GM18499 (cell line): ENCODE measurements around the gene USP34.
"Not testable (repeated sequence)": the region's sequence is repeated elsewhere in the genome, so short reads cannot be mapped to it uniquely, and the experiment has no call there.

Experiments used
- ATAC-seq: cut with Tn5 transposase; IDR thresholded peaks from one replicate; pipeline ENCODE4 v1.9.1; 2021; ENCODE audit warnings: moderate number of reproducible peaks; ENCODE audit not compliant: insufficient read depth, unreplicated experiment

Gene USP34

GRCh38 chr2:61470965-61471904 is at the start of gene USP34:
Gene USP34, minus strand, starts transcription at chr2:61471087. Its CDS starts 395 bp downstream, at chr2:61470692.
- no peak for ATAC-seq

GRCh38 chr2:61520261-61520660 is 49.4 kb upstream of the USP34 start:
- no peak for ATAC-seq

GRCh38 chr2:61512768-61513398 is 42.0 kb upstream of the USP34 start:
- no peak for ATAC-seq

- no peak for ATAC-seq
Observed at GRCh38 chr2:61510674-61511671, 40.1 kb upstream of the USP34 start.

GRCh38 chr2:61504949-61505348 is 34.1 kb upstream of the USP34 start:
- no peak for ATAC-seq

GRCh38 chr2:61499060-61499459 is 28.2 kb upstream of the USP34 start:
- ATAC-seq: no peak

GRCh38 chr2:61493523-61493942 is 22.6 kb upstream of the USP34 start:
- no peak for ATAC-seq

- no peak for ATAC-seq
Observed at GRCh38 chr2:61492476-61492875, 21.6 kb upstream of the USP34 start.

GRCh38 chr2:61485281-61485680 is 14.4 kb upstream of the USP34 start:
- ATAC-seq: no peak

GRCh38 chr2:61478086-61478485 is 7.2 kb upstream of the USP34 start:
- no peak for ATAC-seq

- not testable (repeated sequence) for ATAC-seq
Observed at GRCh38 chr2:61476929-61477589, 6.2 kb upstream of the USP34 start.

- ATAC-seq: no peak
Observed at GRCh38 chr2:61471905-61472805, 1.3 kb upstream of the USP34 start.

- no peak for ATAC-seq
Observed at GRCh38 chr2:61470122-61470951, 550 bp downstream of the USP34 start.

- no peak for ATAC-seq
Observed at GRCh38 chr2:61469424-61470121, 1.3 kb downstream of the USP34 start.

GRCh38 chr2:61468231-61468630 is 2.7 kb downstream of the USP34 start:
- not testable (repeated sequence) for ATAC-seq

GRCh38 chr2:61465045-61465444 is 5.8 kb downstream of the USP34 start:
- no peak for ATAC-seq

GRCh38 chr2:61463769-61464475 is 7.0 kb downstream of the USP34 start:
- no peak for ATAC-seq
